T-cell (primary cell): ENCODE results near the gene SSH3. TPM values are rescaled to one million over a fixed set of nuclear protein-coding genes. Genes with fewer than 3 reads are reported as not detected.

Experiments used
- ATAC-seq, 4 experiments: fragments of 200-7000 bp in 3 of 4; fragments of 150-1000 bp in 1 of 4; cut with Tn5 transposase; replicated peaks in 1 of 4; 1 replicate in 3 of 4; 2 replicates in 1 of 4; pipeline ENCODE4 v1.10.0; 2021; ENCODE audit warnings: moderate library complexity in 3 of 4, mild to moderate bottlenecking in 2 of 4, moderate number of reproducible peaks in 1 of 4
- CTCF ChIA-PET, 2 donors: fragments of 300-600 bp; sonication (Branson Sonifier 250); formaldehyde crosslinking; loops; one replicate each; lab custom pipeline; 2022; ENCODE audit warnings: antibody characterized with exemption in 2 of 2; lab: Charles Lee
- POLR2A ChIA-PET, 2 donors: fragments of 300-600 bp; sonication (Branson Sonifier 250); formaldehyde crosslinking; loops; one replicate each; lab custom pipeline; 2022; ENCODE audit warnings: antibody characterized with exemption in 2 of 2; lab: Charles Lee
- DNase-seq, 35 experiments: peaks; one replicate each; pipeline versions ENCODE4 v3.0.0 to v3.0.0-alpha.2; 2013 to 2023
- H3K27ac ChIP-seq: one replicate; pipeline ENCODE4 v1.5.1; 2013; ENCODE audit warnings: low read length
- H3K27me3 ChIP-seq, 2 experiments: replicated peaks in 1 of 2; 1 replicate in 1 of 2; 2 replicates in 1 of 2; pipeline versions ENCODE4 v1.6.1 to v1.7.0; 2013; ENCODE audit warnings: low read length in 1 of 2, mixed read lengths in 1 of 2; ENCODE audit not compliant: control insufficient read depth in 2 of 2, insufficient read depth in 2 of 2; ENCODE audit errors: extremely low read depth in 1 of 2
- H3K36me3 ChIP-seq, 2 donors: 1 replicate in 1 of 2; 2 replicates in 1 of 2; pipeline versions ENCODE4 v1.6.1 to v1.7.0; 2013; ENCODE audit warnings: low read length in 1 of 2; ENCODE audit not compliant: control insufficient read depth in 2 of 2, insufficient read depth in 1 of 2; ENCODE audit errors: extremely low read depth in 1 of 2
- H3K4me1 ChIP-seq, 2 experiments: 1 replicate in 1 of 2; 2 replicates in 1 of 2; pipeline versions ENCODE4 v1.6.1 to v1.7.0; 2013; ENCODE audit warnings: low read length in 2 of 2, mixed read lengths in 1 of 2; ENCODE audit not compliant: insufficient read depth in 2 of 2, control insufficient read depth in 1 of 2; ENCODE audit errors: extremely low read depth in 1 of 2
- H3K4me3 ChIP-seq, 2 donors: 1 replicate in 1 of 2; 2 replicates in 1 of 2; pipeline versions ENCODE4 v1.5.1 to v1.7.0; 2013; ENCODE audit warnings: mild to moderate bottlenecking in 2 of 2, low read length in 1 of 2, moderate library complexity in 1 of 2; ENCODE audit not compliant: control insufficient read depth in 1 of 2; ENCODE audit errors: extremely low read depth in 1 of 2
- H3K9me3 ChIP-seq: 2 replicates; pipeline ENCODE4 v1.7.0; 2013
- H3K27ac Mint-ChIP-seq, 2 donors: one replicate each; pipeline ENCODE4 v1.8.0; 2020 to 2021; ENCODE audit warnings: mild to moderate bottlenecking in 2 of 2, mixed read lengths in 2 of 2
- H3K27me3 Mint-ChIP-seq, 2 donors: one replicate each; pipeline ENCODE4 v1.8.0; 2021 to 2022; ENCODE audit warnings: mixed read lengths in 2 of 2
- H3K36me3 Mint-ChIP-seq: one replicate; pipeline ENCODE4 v1.8.0; 2021; ENCODE audit warnings: mixed read lengths
- H3K4me1 Mint-ChIP-seq, 3 donors: one replicate each; pipeline ENCODE4 v1.8.0; 2020 to 2022; ENCODE audit warnings: mixed read lengths in 3 of 3, mild to moderate bottlenecking in 1 of 3
- H3K4me3 Mint-ChIP-seq, 3 donors: one replicate each; pipeline ENCODE4 v1.8.0; 2020 to 2022; ENCODE audit warnings: mild to moderate bottlenecking in 3 of 3, mixed read lengths in 3 of 3, moderate library complexity in 3 of 3
- H3K9me3 Mint-ChIP-seq, 3 donors: one replicate each; pipeline ENCODE4 v1.8.0; 2020 to 2022; ENCODE audit warnings: mixed read lengths in 3 of 3
- WGBS: methylation state at CpG from one replicate; pipeline ENCODE4 v1.1.5; 2013; ENCODE audit warnings: missing lambda C conversion rate; ENCODE audit not compliant: insufficient coverage; 5-methylcytosine and 5-hydroxymethylcytosine counted together
- total RNA-seq, 35 experiments: library from RNA in 6 of 35; stranded (reverse) in 6 of 35; fragments of 120-200 nt in 1 of 35; gene quantifications; one replicate each; pipeline versions ENCODE4 v1.2.1 to v1.2.4 and lab custom pipeline; 2013 to 2026

The SSH3 gene
- total RNA-seq, 5 donors from 2014 or later (not counting 1 experiment from before 2014, with no cell fraction given): 11.5 to 30.9 (median 26.7) TPM

GRCh38 chr11:67267188-67268080 is 35.9 kb upstream of the SSH3 start:
- Mint-ChIP-seq H3K27ac (peak overlapping the region; percentile 97 to 98), H3K27me3 (peaks cover 0 to 2% of the 10 kb centered on the region in 2 donors), H3K9me3 (no peaks in the 10 kb centered on the region), H3K4me1 (peaks cover 64 to 80% (median 66%) of the 10 kb centered on the region in 3 donors), H3K4me3 (peak overlapping the region; percentile 96 to 99 (median 98)), H3K36me3 (peaks cover 27% of the 10 kb centered on the region)
- ATAC-seq (peak in 3 of 4 experiments; percentile 2 to 5 (median 4)), DNase-seq (peak in 8 of 35 experiments; percentile 39 to 54 (median 42))
- WGBS: 0% methylated on average over 22 of the region's 30 CpGs
- H3K4me3 ChIP-seq: peak overlapping the region; percentile 87 to 88
- ChIA-PET POLR2A (interaction anchor here in 1 of 2 donors (0.6 kb wide), 1 partner anchor 21 kb away, joined by 3 read pairs; no protein-coding TSS in a partner anchor), CTCF (interaction anchor here in 1 of 2 donors (1.0 to 3.1 kb wide), 6 partner anchors 10 to 86 kb away, joined by 3 to 7 read pairs (median 4); partner anchors contain the start of genes ANKRD13D and POLD4)
- H3K9me3 ChIP-seq: no peaks in the 10 kb centered on the region
- H3K4me1 ChIP-seq: peaks cover 38 to 80% of the 10 kb centered on the region in 2 experiments
- no peaks in the 10 kb centered on the region for H3K27me3 ChIP-seq
- peak overlapping the region; percentile 86 for H3K27ac ChIP-seq
- H3K36me3 ChIP-seq: peaks cover 2 to 31% of the 10 kb centered on the region in 2 donors

GRCh38 chr11:67268081-67268961 is 35.0 kb upstream of the SSH3 start:
- Mint-ChIP-seq H3K4me3 (peak overlapping the region; percentile 96 to 99 (median 98)), H3K27me3 (no peaks in the 10 kb centered on the region), H3K27ac (peak overlapping the region; percentile 97 to 98), H3K4me1 (peaks cover 64 to 80% (median 66%) of the 10 kb centered on the region in 3 donors), H3K9me3 (no peaks in the 10 kb centered on the region), H3K36me3 (peaks cover 27% of the 10 kb centered on the region)
- H3K4me1 ChIP-seq: peaks cover 40 to 80% of the 10 kb centered on the region in 2 experiments
- peak overlapping the region; percentile 86 for H3K27ac ChIP-seq
- peak overlapping the region; percentile 87 to 88 for H3K4me3 ChIP-seq
- no peaks in the 10 kb centered on the region for H3K9me3 ChIP-seq
- peak; percentile 11 to 37 (median 18) for ATAC-seq
- peak in 33 of 35 experiments; percentile 34 to 80 (median 59) for DNase-seq
- WGBS: 1% methylated on average over 10 of the region's 21 CpGs
- ChIA-PET CTCF (interaction anchor here in 1 of 2 donors (1.0 to 3.1 kb wide), 5 partner anchors 9 to 85 kb away, joined by 3 to 7 read pairs (median 4); partner anchors contain the start of genes ANKRD13D and POLD4), POLR2A (interaction anchor here in 1 of 2 donors (0.5 to 0.6 kb wide), 2 partner anchors 22 to 23 kb away, joined by 3 read pairs; no protein-coding TSS in a partner anchor)
- peaks cover 3 to 40% of the 10 kb centered on the region in 2 donors for H3K36me3 ChIP-seq
- H3K27me3 ChIP-seq: no peaks in the 10 kb centered on the region

GRCh38 chr11:67268962-67269268 is 34.4 kb upstream of the SSH3 start:
- Histone ChIP-seq H3K27ac (peak overlapping the region; percentile 86), H3K4me3 (peak overlapping the region; percentile 67 to 88), H3K27me3 (no peaks in the 10 kb centered on the region), H3K4me1 (peaks cover 44 to 80% of the 10 kb centered on the region in 2 experiments), H3K36me3 (peaks cover 3 to 44% of the 10 kb centered on the region in 2 donors), H3K9me3 (no peaks in the 10 kb centered on the region)
- ChIA-PET POLR2A (no interaction called here), CTCF (interaction anchor here in 1 of 2 donors (1.2 to 3.1 kb wide), 2 partner anchors 25 to 48 kb away, joined by 3 to 7 read pairs; no protein-coding TSS in a partner anchor)
- Mint-ChIP-seq H3K4me1 (peaks cover 65 to 85% (median 70%) of the 10 kb centered on the region in 3 donors), H3K36me3 (peaks cover 27% of the 10 kb centered on the region), H3K27ac (peak overlapping the region; percentile 97 to 98), H3K27me3 (no peaks in the 10 kb centered on the region), H3K4me3 (peak overlapping the region; percentile 96 to 99 (median 98)), H3K9me3 (no peaks in the 10 kb centered on the region)
- WGBS: 18% methylated on average over 13 of the region's 13 CpGs
- no peak for ATAC-seq
- DNase-seq: no peak

GRCh38 chr11:67269401-67270255 is 33.7 kb upstream of the SSH3 start:
- H3K27me3 Mint-ChIP-seq: no peaks in the 10 kb centered on the region
- peaks cover 67 to 86% (median 72%) of the 10 kb centered on the region in 3 donors for H3K4me1 Mint-ChIP-seq
- peak overlapping the region; percentile 97 to 98 for H3K27ac Mint-ChIP-seq
- ChIA-PET POLR2A (no interaction called here), CTCF (interaction anchor here in 1 of 2 donors (1.2 kb wide), 1 partner anchor 48 kb away, joined by 3 read pairs; no protein-coding TSS in a partner anchor)
- H3K4me1 ChIP-seq: peaks cover 45 to 87% of the 10 kb centered on the region in 2 experiments
- peaks cover 3 to 47% of the 10 kb centered on the region in 2 donors for H3K36me3 ChIP-seq
- peak overlapping the region; percentile 67 to 88 for H3K4me3 ChIP-seq
- no peaks in the 10 kb centered on the region for H3K9me3 Mint-ChIP-seq
- 4% methylated on average over 12 of the region's 15 CpGs for WGBS
- H3K9me3 ChIP-seq: no peaks in the 10 kb centered on the region
- H3K27me3 ChIP-seq: no peaks in the 10 kb centered on the region
- H3K27ac ChIP-seq: peak overlapping the region; percentile 86
- DNase-seq (peak in 2 of 35 experiments; percentile 1 to 40), ATAC-seq (no peak)
- peaks cover 27% of the 10 kb centered on the region for H3K36me3 Mint-ChIP-seq
- H3K4me3 Mint-ChIP-seq: peak overlapping the region; percentile 96 to 99 (median 98)
